ENCODE results near the gene EPB41.
"Not testable (repeated sequence)": the region's sequence is repeated elsewhere in the genome, so short reads cannot be mapped to it uniquely, and the experiment has no call there.

- TF ChIP-seq CTCF (conservative IDR thresholded peaks at IDR 0.05; ENCODE audit: low read depth in 2 of 2); POLR2AphosphoS5 (IDR thresholded peaks at IDR 0.05; ENCODE audit: low read depth); CREB1 (CRISPR knock-in tag; IDR thresholded peaks at IDR 0.05; ENCODE audit: low read depth); EZH2 (IDR thresholded peaks at IDR 0.05; ENCODE audit: low read depth, unreplicated experiment): not testable (repeated sequence)
- TF ChIP-seq, protein P1, sequence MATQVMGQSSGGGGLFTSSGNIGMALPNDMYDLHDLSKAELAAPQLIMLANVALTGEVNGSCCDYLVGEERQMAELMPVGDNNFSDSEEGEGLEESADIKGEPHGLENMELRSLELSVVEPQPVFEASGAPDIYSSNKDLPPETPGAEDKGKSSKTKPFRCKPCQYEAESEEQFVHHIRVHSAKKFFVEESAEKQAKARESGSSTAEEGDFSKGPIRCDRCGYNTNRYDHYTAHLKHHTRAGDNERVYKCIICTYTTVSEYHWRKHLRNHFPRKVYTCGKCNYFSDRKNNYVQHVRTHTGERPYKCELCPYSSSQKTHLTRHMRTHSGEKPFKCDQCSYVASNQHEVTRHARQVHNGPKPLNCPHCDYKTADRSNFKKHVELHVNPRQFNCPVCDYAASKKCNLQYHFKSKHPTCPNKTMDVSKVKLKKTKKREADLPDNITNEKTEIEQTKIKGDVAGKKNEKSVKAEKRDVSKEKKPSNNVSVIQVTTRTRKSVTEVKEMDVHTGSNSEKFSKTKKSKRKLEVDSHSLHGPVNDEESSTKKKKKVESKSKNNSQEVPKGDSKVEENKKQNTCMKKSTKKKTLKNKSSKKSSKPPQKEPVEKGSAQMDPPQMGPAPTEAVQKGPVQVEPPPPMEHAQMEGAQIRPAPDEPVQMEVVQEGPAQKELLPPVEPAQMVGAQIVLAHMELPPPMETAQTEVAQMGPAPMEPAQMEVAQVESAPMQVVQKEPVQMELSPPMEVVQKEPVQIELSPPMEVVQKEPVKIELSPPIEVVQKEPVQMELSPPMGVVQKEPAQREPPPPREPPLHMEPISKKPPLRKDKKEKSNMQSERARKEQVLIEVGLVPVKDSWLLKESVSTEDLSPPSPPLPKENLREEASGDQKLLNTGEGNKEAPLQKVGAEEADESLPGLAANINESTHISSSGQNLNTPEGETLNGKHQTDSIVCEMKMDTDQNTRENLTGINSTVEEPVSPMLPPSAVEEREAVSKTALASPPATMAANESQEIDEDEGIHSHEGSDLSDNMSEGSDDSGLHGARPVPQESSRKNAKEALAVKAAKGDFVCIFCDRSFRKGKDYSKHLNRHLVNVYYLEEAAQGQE (IDR thresholded peaks at IDR 0.05; ENCODE audit: unreplicated experiment), result not testable (repeated sequence)
Observed at GRCh38 chr1:29045663-29046062, 131.3 kb downstream of the EPB41 start.
